BJ (cell line): ENCODE data around the gene POLR3K. TPM values are rescaled to one million over a fixed set of nuclear protein-coding genes. Genes with fewer than 3 reads are reported as not detected.

Experiments used
- CTCF ChIA-PET: fragments of 350-600 bp; formaldehyde crosslinking; extraction: SDS; loops from one replicate; lab custom pipeline; 2021; ENCODE audit warnings: antibody characterized with exemption, inconsistent platforms; lab: Yijun Ruan, JAX
- POLR2A ChIA-PET: fragments of 300-600 bp; sonication (Branson Sonifier 250); formaldehyde crosslinking; extraction: SDS; loops from one replicate; lab custom pipeline; 2021; ENCODE audit warnings: antibody characterized with exemption; lab: Charles Lee
- DNase-seq: peaks from one replicate; pipeline ENCODE4 v3.0.0-alpha.2; 2011; ENCODE audit warnings: low read depth
- H3K27me3 ChIP-seq: 2 replicates; pipeline ENCODE4 v1.6.0; 2011; ENCODE audit warnings: low read length; ENCODE audit not compliant: control insufficient read depth, insufficient read depth
- H3K36me3 ChIP-seq: 2 replicates; pipeline ENCODE4 v1.5.1; 2011; ENCODE audit warnings: low read length; ENCODE audit not compliant: control insufficient read depth, insufficient read depth
- H3K4me3 ChIP-seq: 2 replicates; pipeline ENCODE4 v1.5.1; 2011; ENCODE audit warnings: low read depth, mild to moderate bottlenecking, control low read depth, low read length
- CTCF ChIP-seq: IDR thresholded peaks from 2 replicates; pipeline ENCODE4 v1.5.1; 2011; ENCODE audit warnings: low read depth, mild to moderate bottlenecking, control low read depth, inconsistent platforms, low read length, moderate library complexity; ENCODE audit not compliant: insufficient read depth
- polyA plus RNA-seq: library from polyadenylated mRNA; depleted of rRNA; stranded (reverse); fragments of >200 nt; gene quantifications from 2 replicates; pipeline ENCODE4 v1.2.3, GENCODE V29; 2011

Gene POLR3K
- polyA plus RNA-seq, 1 experiment = 14.3 TPM

GRCh38 chr16:97822-98221 is 44.4 kb upstream of the POLR3K start:
- Histone ChIP-seq H3K27me3 (no peaks in the 10 kb centered on the region), H3K36me3 (peaks cover 19% of the 10 kb centered on the region), H3K4me3 (no peak overlapping the region)
- no peak for TF ChIP-seq CTCF
- ChIA-PET CTCF (interaction anchor here (1.5 to 17.6 kb wide), 8 partner anchors 9 to 264 kb away, joined by 4 to 544 read pairs (median 18); partner anchors contain the start of genes HBQ1, MPG and RHBDF1), POLR2A (interaction anchor here (1.1 kb wide), 1 partner anchor 32 kb away, joined by 7 read pairs; no protein-coding TSS in a partner anchor)
- DNase-seq = no peak

- ChIA-PET CTCF (interaction anchor here (0.6 to 17.6 kb wide), 18 partner anchors 10 to 267 kb away, joined by 3 to 544 read pairs (median 6); partner anchors contain the start of genes HBQ1, MPG, POLR3K and RHBDF1), POLR2A (interaction anchor here (0.7 to 1.1 kb wide), 3 partner anchors 31 to 40 kb away, joined by 3 to 7 read pairs (median 4); no protein-coding TSS in a partner anchor)
- DNase-seq = no peak
- TF ChIP-seq CTCF = peak; percentile 99
- H3K4me3 ChIP-seq = no peak overlapping the region
- peaks cover 20% of the 10 kb centered on the region for H3K36me3 ChIP-seq
- H3K27me3 ChIP-seq = no peaks in the 10 kb centered on the region
Observed at GRCh38 chr16:96935-97381, 43.5 kb upstream of the POLR3K start.

- CTCF ChIA-PET = interaction anchor here (1.0 to 17.6 kb wide), 4 partner anchors 10 to 26 kb away, joined by 3 to 544 read pairs (median 31); partner anchors contain the start of genes MPG and RHBDF1
- POLR2A ChIA-PET = no interaction called here
- Histone ChIP-seq H3K36me3 (peaks cover 20% of the 10 kb centered on the region), H3K27me3 (no peaks in the 10 kb centered on the region), H3K4me3 (no peak overlapping the region)
- DNase-seq = no peak
- TF ChIP-seq CTCF = no peak
Observed at GRCh38 chr16:94918-95265, 41.5 kb upstream of the POLR3K start.

- CTCF ChIA-PET = interaction anchor here (2.3 to 17.6 kb wide), 3 partner anchors 8 to 23 kb away, joined by 6 to 544 read pairs (median 15); partner anchors contain the start of genes MPG and RHBDF1
Observed at GRCh38 chr16:92431-93339, 39.3 kb upstream of the POLR3K start.

More at GRCh38 chr16:92431-93339, 39.3 kb upstream of the POLR3K start:
- TF ChIP-seq CTCF = no peak
- H3K36me3 ChIP-seq = peaks cover 31% of the 10 kb centered on the region
- no peaks in the 10 kb centered on the region for H3K27me3 ChIP-seq
- POLR2A ChIA-PET = no interaction called here
- no peak overlapping the region for H3K4me3 ChIP-seq
- no peak for DNase-seq
